WTC11 (cell line): ENCODE results near the gene TMEM151B.

Experiments
- CREM ChIP-seq: sonication (generic); formaldehyde crosslinking; IDR thresholded peaks from 2 replicates; pipeline ENCODE4 v1.8.1; 2022; ENCODE audit warnings: mild to moderate bottlenecking, missing genetic modification reagents, moderate library complexity
- E2F1 ChIP-seq: sonication (generic); formaldehyde crosslinking; IDR thresholded peaks from 2 replicates; pipeline ENCODE4 v1.8.0; 2022; ENCODE audit warnings: mild to moderate bottlenecking, missing genetic modification reagents
- ELF4 ChIP-seq: sonication (generic); formaldehyde crosslinking; IDR thresholded peaks from 2 replicates; pipeline ENCODE4 v1.8.1; 2022; ENCODE audit warnings: low read depth, mild to moderate bottlenecking, moderate library complexity, missing genetic modification reagents
- ESRRA ChIP-seq: sonication (generic); formaldehyde crosslinking; IDR thresholded peaks from 2 replicates; pipeline ENCODE4 v1.8.1; 2022; ENCODE audit warnings: mild to moderate bottlenecking, missing genetic modification reagents, borderline replicate concordance
- ETV6 ChIP-seq: sonication (generic); formaldehyde crosslinking; IDR thresholded peaks from 2 replicates; pipeline ENCODE4 v1.8.1; 2022; ENCODE audit warnings: mild to moderate bottlenecking, missing genetic modification reagents
- IRF2 ChIP-seq: sonication (generic); formaldehyde crosslinking; IDR thresholded peaks from 2 replicates; pipeline ENCODE4 v1.8.0; 2022; ENCODE audit warnings: low read depth, missing genetic modification reagents, borderline replicate concordance
- MLX ChIP-seq: sonication (generic); formaldehyde crosslinking; IDR thresholded peaks from 2 replicates; pipeline ENCODE4 v1.8.1; 2023; ENCODE audit warnings: mild to moderate bottlenecking, missing genetic modification reagents, moderate library complexity
- MYBL2 ChIP-seq: sonication (generic); formaldehyde crosslinking; IDR thresholded peaks from 2 replicates; pipeline ENCODE4 v1.8.1; 2023; ENCODE audit warnings: mild to moderate bottlenecking, moderate library complexity, missing genetic modification reagents
- NR3C1 ChIP-seq: sonication (generic); formaldehyde crosslinking; conservative IDR thresholded peaks from 2 replicates; pipeline ENCODE4 v1.8.1; 2023; ENCODE audit warnings: low read depth, mild to moderate bottlenecking, missing genetic modification reagents
- TEAD1 ChIP-seq: sonication (generic); formaldehyde crosslinking; IDR thresholded peaks from 2 replicates; pipeline ENCODE4 v1.8.0; 2022; ENCODE audit warnings: mild to moderate bottlenecking, missing genetic modification reagents
- TEAD4 ChIP-seq: sonication (generic); formaldehyde crosslinking; IDR thresholded peaks from 2 replicates; pipeline ENCODE4 v1.8.0; 2022; ENCODE audit warnings: mild to moderate bottlenecking, missing genetic modification reagents
- ZBTB21 ChIP-seq: sonication (generic); formaldehyde crosslinking; IDR thresholded peaks from 2 replicates; pipeline ENCODE4 v1.8.1; 2023; ENCODE audit warnings: mild to moderate bottlenecking, missing genetic modification reagents, borderline replicate concordance
- TF ChIP-seq, protein P1 (sequence below): fragments of 200-600 bp; IDR thresholded peaks from 2 replicates; pipeline ENCODE4 v1.8.0; 2022; ENCODE audit warnings: antibody characterized with exemption

- TF ChIP-seq MYBL2 (CRISPR knock-in tag) (no peak), IRF2 (CRISPR knock-in tag) (no peak), E2F1 (CRISPR knock-in tag) (no peak), TEAD4 (CRISPR knock-in tag) (no peak), MLX (no peak), ESRRA (no peak), TEAD1 (no peak), ZBTB21 (CRISPR knock-in tag) (no peak), ELF4 (CRISPR knock-in tag) (no peak), CREM (CRISPR knock-in tag) (no peak), ETV6 (CRISPR knock-in tag) (no peak), NR3C1 (CRISPR knock-in tag) (no peak)
- TF ChIP-seq, protein P1, sequence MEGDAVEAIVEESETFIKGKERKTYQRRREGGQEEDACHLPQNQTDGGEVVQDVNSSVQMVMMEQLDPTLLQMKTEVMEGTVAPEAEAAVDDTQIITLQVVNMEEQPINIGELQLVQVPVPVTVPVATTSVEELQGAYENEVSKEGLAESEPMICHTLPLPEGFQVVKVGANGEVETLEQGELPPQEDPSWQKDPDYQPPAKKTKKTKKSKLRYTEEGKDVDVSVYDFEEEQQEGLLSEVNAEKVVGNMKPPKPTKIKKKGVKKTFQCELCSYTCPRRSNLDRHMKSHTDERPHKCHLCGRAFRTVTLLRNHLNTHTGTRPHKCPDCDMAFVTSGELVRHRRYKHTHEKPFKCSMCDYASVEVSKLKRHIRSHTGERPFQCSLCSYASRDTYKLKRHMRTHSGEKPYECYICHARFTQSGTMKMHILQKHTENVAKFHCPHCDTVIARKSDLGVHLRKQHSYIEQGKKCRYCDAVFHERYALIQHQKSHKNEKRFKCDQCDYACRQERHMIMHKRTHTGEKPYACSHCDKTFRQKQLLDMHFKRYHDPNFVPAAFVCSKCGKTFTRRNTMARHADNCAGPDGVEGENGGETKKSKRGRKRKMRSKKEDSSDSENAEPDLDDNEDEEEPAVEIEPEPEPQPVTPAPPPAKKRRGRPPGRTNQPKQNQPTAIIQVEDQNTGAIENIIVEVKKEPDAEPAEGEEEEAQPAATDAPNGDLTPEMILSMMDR = no peak
These were observed 82.0 kb downstream of the TMEM151B start for GRCh38 chr6:44352259-44352658.
